Activated CD4-positive, alpha-beta T cell treated with anti-CD3 and anti-CD28 coated beads for 4 hours (primary cell): ENCODE measurements around the gene LCORL.
"Not testable (repeated sequence)": the region's sequence is repeated elsewhere in the genome, so short reads cannot be mapped to it uniquely, and the experiment has no call there.

Experiments used
- DNase-seq, 2 donors: peaks; one replicate each; pipeline ENCODE4 v3.0.0-alpha.2; 2020

LCORL gene

GRCh38 chr4:17924189-17924588 lies 97.4 kb downstream of the LCORL start:
- DNase-seq = no peak

GRCh38 chr4:17921451-17921850 lies 100.1 kb downstream of the LCORL start:
- DNase-seq = no peak

- DNase-seq = no peak
Measured at GRCh38 chr4:17920681-17921080, 100.9 kb downstream of the LCORL start.

- no peak for DNase-seq
Measured at GRCh38 chr4:17915439-17915838, 106.1 kb downstream of the LCORL start.

GRCh38 chr4:17912011-17912410 lies 109.5 kb downstream of the LCORL start:
- DNase-seq = no peak

- DNase-seq = no peak
Measured at GRCh38 chr4:17911608-17912007, 109.9 kb downstream of the LCORL start.

GRCh38 chr4:17898553-17899055 lies 123.0 kb downstream of the LCORL start:
- DNase-seq = no peak

- DNase-seq = no peak
Measured at GRCh38 chr4:17895481-17895880, 126.1 kb downstream of the LCORL start.

GRCh38 chr4:17894421-17894820 lies 127.1 kb downstream of the LCORL start:
- no peak for DNase-seq

- no peak for DNase-seq
Measured at GRCh38 chr4:17889692-17890091, 131.9 kb downstream of the LCORL start.

- no peak for DNase-seq
Measured at GRCh38 chr4:17884511-17884910, 137.0 kb downstream of the LCORL start.

- no peak for DNase-seq
Measured at GRCh38 chr4:17884063-17884462, 137.5 kb downstream of the LCORL start.

- no peak for DNase-seq
Measured at GRCh38 chr4:17877661-17878060, 143.9 kb downstream of the LCORL start.

GRCh38 chr4:17876943-17877342 lies 144.6 kb downstream of the LCORL start:
- DNase-seq = no peak

GRCh38 chr4:17875402-17876070 lies 146.0 kb downstream of the LCORL start:
- DNase-seq = no peak

GRCh38 chr4:17869327-17869726 lies 152.2 kb downstream of the LCORL start:
- DNase-seq = no peak

- no peak for DNase-seq
Measured at GRCh38 chr4:17867276-17867675, 154.3 kb downstream of the LCORL start.

- DNase-seq = no peak
Measured at GRCh38 chr4:17866810-17867209, 154.7 kb downstream of the LCORL start.

- DNase-seq = no peak
Measured at GRCh38 chr4:17865866-17866363, 155.6 kb downstream of the LCORL start.

- DNase-seq = not testable (repeated sequence)
Measured at GRCh38 chr4:17861906-17862305, 159.6 kb downstream of the LCORL start.

GRCh38 chr4:17859793-17860406 lies 161.7 kb downstream of the LCORL start:
- no peak for DNase-seq

GRCh38 chr4:17854036-17854435 lies 167.5 kb downstream of the LCORL start:
- no peak for DNase-seq

- no peak for DNase-seq
Measured at GRCh38 chr4:17851959-17852358, 169.6 kb downstream of the LCORL start.

GRCh38 chr4:17850295-17850694 lies 171.3 kb downstream of the LCORL start:
- not testable (repeated sequence) for DNase-seq

- no peak for DNase-seq
Measured at GRCh38 chr4:17846266-17846665, 175.3 kb downstream of the LCORL start.
